K562 (cell line): Measurements from ENCODE around the gene RHEX.

Experiments used
- ILF3 ChIP-seq: fragments of 450-650 bp; IDR thresholded peaks from 2 replicates; pipeline ENCODE4 v1.6.1; 2018; ENCODE audit warnings: antibody characterized with exemption, mild to moderate bottlenecking, moderate library complexity, borderline replicate concordance
- NR2C1 ChIP-seq, 2 experiments: fragments of 450-650 bp; IDR thresholded peaks; 2 replicates each; pipeline ENCODE4 v1.6.1; 2017; ENCODE audit warnings: mild to moderate bottlenecking in 2 of 2, antibody characterized with exemption in 1 of 2, inconsistent platforms in 1 of 2, missing compliant biosample characterization in 1 of 2, missing genetic modification characterization in 1 of 2
- PHB2 ChIP-seq: fragments of 450-650 bp; IDR thresholded peaks from 2 replicates; pipeline ENCODE4 v1.6.1; 2017; ENCODE audit warnings: low read depth
- POLR2AphosphoS5 ChIP-seq: IDR thresholded peaks from 2 replicates; pipeline ENCODE4 v1.6.1; 2011; ENCODE audit warnings: mild to moderate bottlenecking, low read depth, low read length, moderate library complexity; ENCODE audit not compliant: control insufficient read depth, insufficient read depth
- RFX5 ChIP-seq: IDR thresholded peaks from 2 replicates; pipeline ENCODE4 v1.6.1; 2011; ENCODE audit warnings: low read depth, mild to moderate bottlenecking, improper control_type of control experiment, low read length
- USF2 ChIP-seq: sonication (generic); formaldehyde crosslinking; IDR thresholded peaks from 2 replicates; pipeline ENCODE4 v1.5.0; 2020; ENCODE audit warnings: missing genetic modification reagents
- YY1 ChIP-seq, 3 experiments: IDR thresholded peaks; 2 replicates each; pipeline ENCODE4 v1.6.1; 2011; ENCODE audit warnings: low read length in 2 of 3, mild to moderate bottlenecking in 2 of 3, moderate library complexity in 2 of 3, borderline replicate concordance in 1 of 3, control low read depth in 1 of 3, low read depth in 1 of 3; ENCODE audit not compliant: insufficient read depth in 3 of 3, insufficient replicate concordance in 2 of 3, control insufficient read depth in 1 of 3, insufficient read length in 1 of 3; ENCODE audit errors: extremely low read depth in 1 of 3
- TF ChIP-seq, protein P1 (sequence below), 3 experiments: IDR thresholded peaks in 2 of 3; conservative IDR thresholded peaks in 1 of 3; 2 replicates each; pipeline ENCODE4 v1.5.1; 2011 to 2012; ENCODE audit warnings: low read length in 3 of 3, mild to moderate bottlenecking in 3 of 3, control low read depth in 2 of 3, improper control_type of control experiment in 1 of 3, inconsistent platforms in 1 of 3, low read depth in 1 of 3, mixed read lengths in 1 of 3, moderate library complexity in 1 of 3; ENCODE audit not compliant: insufficient read depth in 2 of 3
- TF ChIP-seq, protein P2 (sequence below): sonication (generic); formaldehyde crosslinking; IDR thresholded peaks from 2 replicates; pipeline ENCODE4 v1.9.0; 2022; ENCODE audit warnings: mild to moderate bottlenecking, missing genetic modification reagents
- TF ChIP-seq, protein P3 (sequence below), 2 experiments: fragments of 450-650 bp; formaldehyde crosslinking in 1 of 2; IDR thresholded peaks; 2 replicates each; pipeline versions ENCODE4 v1.4.0 to v1.6.1; 2014 to 2020; ENCODE audit warnings: mild to moderate bottlenecking in 2 of 2, borderline replicate concordance in 1 of 2, low read depth in 1 of 2

- TF ChIP-seq NR2C1 (IDR thresholded peaks at IDR 0.05), result no peak
- TF ChIP-seq NR2C1 (tag; IDR thresholded peaks at IDR 0.05), result no peak
- TF ChIP-seq, protein P1, sequence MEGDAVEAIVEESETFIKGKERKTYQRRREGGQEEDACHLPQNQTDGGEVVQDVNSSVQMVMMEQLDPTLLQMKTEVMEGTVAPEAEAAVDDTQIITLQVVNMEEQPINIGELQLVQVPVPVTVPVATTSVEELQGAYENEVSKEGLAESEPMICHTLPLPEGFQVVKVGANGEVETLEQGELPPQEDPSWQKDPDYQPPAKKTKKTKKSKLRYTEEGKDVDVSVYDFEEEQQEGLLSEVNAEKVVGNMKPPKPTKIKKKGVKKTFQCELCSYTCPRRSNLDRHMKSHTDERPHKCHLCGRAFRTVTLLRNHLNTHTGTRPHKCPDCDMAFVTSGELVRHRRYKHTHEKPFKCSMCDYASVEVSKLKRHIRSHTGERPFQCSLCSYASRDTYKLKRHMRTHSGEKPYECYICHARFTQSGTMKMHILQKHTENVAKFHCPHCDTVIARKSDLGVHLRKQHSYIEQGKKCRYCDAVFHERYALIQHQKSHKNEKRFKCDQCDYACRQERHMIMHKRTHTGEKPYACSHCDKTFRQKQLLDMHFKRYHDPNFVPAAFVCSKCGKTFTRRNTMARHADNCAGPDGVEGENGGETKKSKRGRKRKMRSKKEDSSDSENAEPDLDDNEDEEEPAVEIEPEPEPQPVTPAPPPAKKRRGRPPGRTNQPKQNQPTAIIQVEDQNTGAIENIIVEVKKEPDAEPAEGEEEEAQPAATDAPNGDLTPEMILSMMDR (IDR thresholded peaks at IDR 0.05 in 2 of 3, conservative IDR thresholded peaks at IDR 0.05 in 1 of 3; ENCODE audit: insufficient read depth in 2 of 3, low read depth in 1 of 3, low read length in 3 of 3), result no peak
- TF ChIP-seq PHB2, result no peak
- no peak for TF ChIP-seq RFX5
- no peak for TF ChIP-seq POLR2AphosphoS5
- TF ChIP-seq USF2 (CRISPR knock-in tag), result no peak
- TF ChIP-seq ILF3, result no peak
- TF ChIP-seq, protein P2, sequence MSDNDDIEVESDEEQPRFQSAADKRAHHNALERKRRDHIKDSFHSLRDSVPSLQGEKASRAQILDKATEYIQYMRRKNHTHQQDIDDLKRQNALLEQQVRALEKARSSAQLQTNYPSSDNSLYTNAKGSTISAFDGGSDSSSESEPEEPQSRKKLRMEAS, result no peak
- no peak for TF ChIP-seq YY1 (IDR thresholded peaks at IDR 0.05; ENCODE audit: borderline replicate concordance in 1 of 3, control insufficient read depth in 1 of 3, extremely low read depth in 1 of 3, insufficient read depth in 3 of 3, insufficient read length in 1 of 3, insufficient replicate concordance in 2 of 3, low read depth in 1 of 3, low read length in 2 of 3)
- TF ChIP-seq, protein P3, sequence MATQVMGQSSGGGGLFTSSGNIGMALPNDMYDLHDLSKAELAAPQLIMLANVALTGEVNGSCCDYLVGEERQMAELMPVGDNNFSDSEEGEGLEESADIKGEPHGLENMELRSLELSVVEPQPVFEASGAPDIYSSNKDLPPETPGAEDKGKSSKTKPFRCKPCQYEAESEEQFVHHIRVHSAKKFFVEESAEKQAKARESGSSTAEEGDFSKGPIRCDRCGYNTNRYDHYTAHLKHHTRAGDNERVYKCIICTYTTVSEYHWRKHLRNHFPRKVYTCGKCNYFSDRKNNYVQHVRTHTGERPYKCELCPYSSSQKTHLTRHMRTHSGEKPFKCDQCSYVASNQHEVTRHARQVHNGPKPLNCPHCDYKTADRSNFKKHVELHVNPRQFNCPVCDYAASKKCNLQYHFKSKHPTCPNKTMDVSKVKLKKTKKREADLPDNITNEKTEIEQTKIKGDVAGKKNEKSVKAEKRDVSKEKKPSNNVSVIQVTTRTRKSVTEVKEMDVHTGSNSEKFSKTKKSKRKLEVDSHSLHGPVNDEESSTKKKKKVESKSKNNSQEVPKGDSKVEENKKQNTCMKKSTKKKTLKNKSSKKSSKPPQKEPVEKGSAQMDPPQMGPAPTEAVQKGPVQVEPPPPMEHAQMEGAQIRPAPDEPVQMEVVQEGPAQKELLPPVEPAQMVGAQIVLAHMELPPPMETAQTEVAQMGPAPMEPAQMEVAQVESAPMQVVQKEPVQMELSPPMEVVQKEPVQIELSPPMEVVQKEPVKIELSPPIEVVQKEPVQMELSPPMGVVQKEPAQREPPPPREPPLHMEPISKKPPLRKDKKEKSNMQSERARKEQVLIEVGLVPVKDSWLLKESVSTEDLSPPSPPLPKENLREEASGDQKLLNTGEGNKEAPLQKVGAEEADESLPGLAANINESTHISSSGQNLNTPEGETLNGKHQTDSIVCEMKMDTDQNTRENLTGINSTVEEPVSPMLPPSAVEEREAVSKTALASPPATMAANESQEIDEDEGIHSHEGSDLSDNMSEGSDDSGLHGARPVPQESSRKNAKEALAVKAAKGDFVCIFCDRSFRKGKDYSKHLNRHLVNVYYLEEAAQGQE (IDR thresholded peaks at IDR 0.05; ENCODE audit: borderline replicate concordance), result no peak
- TF ChIP-seq, protein P3 (CRISPR knock-in tag; IDR thresholded peaks at IDR 0.05; ENCODE audit: low read depth), result no peak
Measured at GRCh38 chr1:206006946-206007345, 46.0 kb upstream of the RHEX start.
